Calu3 (cell line): ENCODE measurements around the gene OR3A2. TPM values are rescaled to one million over a fixed set of nuclear protein-coding genes. Genes with fewer than 3 reads are reported as not detected.
"Not testable (repeated sequence)": the region's sequence is repeated elsewhere in the genome, so short reads cannot be mapped to it uniquely, and the experiment has no call there.

Experiments used
- BruUV-seq: library from RNA; stranded (reverse); fragments of 400-500 nt; replicated peaks from 2 replicates; lab custom pipeline; 2021; lab: Mats Ljungman, UMichigan
- CTCF ChIA-PET: fragments of 300-600 bp; sonication (Branson Sonifier 250); formaldehyde crosslinking; loops from one replicate; lab custom pipeline; 2022; ENCODE audit warnings: antibody characterized with exemption; lab: Charles Lee
- DNase-seq: peaks from one replicate; pipeline ENCODE4 v3.0.0; 2022
- H3K27ac Mint-ChIP-seq: one replicate; pipeline ENCODE4 v1.8.0; 2022; ENCODE audit warnings: mixed read lengths; ENCODE audit not compliant: unreplicated experiment
- H3K27me3 Mint-ChIP-seq: one replicate; pipeline ENCODE4 v1.8.0; 2022; ENCODE audit warnings: mixed read lengths; ENCODE audit not compliant: unreplicated experiment
- H3K36me3 Mint-ChIP-seq: one replicate; pipeline ENCODE4 v1.8.0; 2022; ENCODE audit warnings: mild to moderate bottlenecking, moderate library complexity, mixed read lengths; ENCODE audit not compliant: insufficient read depth, unreplicated experiment
- H3K4me1 Mint-ChIP-seq: one replicate; pipeline ENCODE4 v1.8.0; 2022; ENCODE audit warnings: mild to moderate bottlenecking, low read depth, mixed read lengths; ENCODE audit not compliant: unreplicated experiment
- H3K4me3 Mint-ChIP-seq: one replicate; pipeline ENCODE4 v1.8.0; 2022; ENCODE audit warnings: mild to moderate bottlenecking, low read depth, moderate library complexity, mixed read lengths; ENCODE audit not compliant: unreplicated experiment
- H3K9me3 Mint-ChIP-seq: one replicate; pipeline ENCODE4 v1.8.0; 2022; ENCODE audit warnings: low read depth, mixed read lengths; ENCODE audit not compliant: unreplicated experiment
- intact Hi-C: fragments of 100-400 bp; cut with micrococcal nuclease; formaldehyde crosslinking; loops from one replicate; pipeline ENCODE4 v1.10.0; 2022; ENCODE audit not compliant: unreplicated experiment
- total RNA-seq: library from RNA; stranded (reverse); gene quantifications from 2 replicates; pipeline ENCODE4 v1.2.3, GENCODE V29; 2022
- TF ChIP-seq, protein P1 (sequence below): fragments of 200-600 bp; IDR thresholded peaks from one replicate; pipeline ENCODE4 v1.8.0; 2022; ENCODE audit warnings: antibody characterized with exemption; ENCODE audit not compliant: unreplicated experiment

OR3A2 gene
- total RNA-seq, 1 experiment from 2014 or later: not detected

DNA sequence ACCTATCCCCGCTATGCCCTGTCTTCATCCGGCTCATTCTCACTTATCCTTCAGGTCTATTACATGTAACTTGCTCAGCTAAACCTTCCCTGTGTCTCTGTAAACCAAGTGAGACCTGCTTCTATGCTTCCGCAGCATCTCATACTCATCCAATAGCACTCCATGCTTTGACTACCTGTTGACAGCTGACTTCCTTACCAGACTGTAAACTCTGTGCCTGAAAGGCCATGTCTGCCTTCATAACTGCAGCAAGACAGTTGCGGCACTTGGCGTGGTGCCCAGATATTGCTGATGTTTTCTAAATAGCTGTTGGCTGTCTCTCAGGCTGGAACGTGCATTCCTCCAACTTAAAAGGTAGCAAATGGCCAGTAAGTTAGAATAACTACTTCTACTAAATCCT lies 13.9 kb upstream of the OR3A2 start:
- peaks cover 47% of the 10 kb centered on the region for H3K27me3 Mint-ChIP-seq
- no peak overlapping the region for H3K27ac Mint-ChIP-seq
- no peak for DNase-seq
- H3K36me3 Mint-ChIP-seq: no peaks in the 10 kb centered on the region
- BruUV-seq: no TSS peak
- intact Hi-C loops: no loop called here
- no peak overlapping the region for H3K4me3 Mint-ChIP-seq
- CTCF ChIA-PET: no interaction called here
- no peaks in the 10 kb centered on the region for H3K4me1 Mint-ChIP-seq
- H3K9me3 Mint-ChIP-seq: peaks cover 3% of the 10 kb centered on the region
- TF ChIP-seq, protein P1, sequence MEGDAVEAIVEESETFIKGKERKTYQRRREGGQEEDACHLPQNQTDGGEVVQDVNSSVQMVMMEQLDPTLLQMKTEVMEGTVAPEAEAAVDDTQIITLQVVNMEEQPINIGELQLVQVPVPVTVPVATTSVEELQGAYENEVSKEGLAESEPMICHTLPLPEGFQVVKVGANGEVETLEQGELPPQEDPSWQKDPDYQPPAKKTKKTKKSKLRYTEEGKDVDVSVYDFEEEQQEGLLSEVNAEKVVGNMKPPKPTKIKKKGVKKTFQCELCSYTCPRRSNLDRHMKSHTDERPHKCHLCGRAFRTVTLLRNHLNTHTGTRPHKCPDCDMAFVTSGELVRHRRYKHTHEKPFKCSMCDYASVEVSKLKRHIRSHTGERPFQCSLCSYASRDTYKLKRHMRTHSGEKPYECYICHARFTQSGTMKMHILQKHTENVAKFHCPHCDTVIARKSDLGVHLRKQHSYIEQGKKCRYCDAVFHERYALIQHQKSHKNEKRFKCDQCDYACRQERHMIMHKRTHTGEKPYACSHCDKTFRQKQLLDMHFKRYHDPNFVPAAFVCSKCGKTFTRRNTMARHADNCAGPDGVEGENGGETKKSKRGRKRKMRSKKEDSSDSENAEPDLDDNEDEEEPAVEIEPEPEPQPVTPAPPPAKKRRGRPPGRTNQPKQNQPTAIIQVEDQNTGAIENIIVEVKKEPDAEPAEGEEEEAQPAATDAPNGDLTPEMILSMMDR: no peak

DNA sequence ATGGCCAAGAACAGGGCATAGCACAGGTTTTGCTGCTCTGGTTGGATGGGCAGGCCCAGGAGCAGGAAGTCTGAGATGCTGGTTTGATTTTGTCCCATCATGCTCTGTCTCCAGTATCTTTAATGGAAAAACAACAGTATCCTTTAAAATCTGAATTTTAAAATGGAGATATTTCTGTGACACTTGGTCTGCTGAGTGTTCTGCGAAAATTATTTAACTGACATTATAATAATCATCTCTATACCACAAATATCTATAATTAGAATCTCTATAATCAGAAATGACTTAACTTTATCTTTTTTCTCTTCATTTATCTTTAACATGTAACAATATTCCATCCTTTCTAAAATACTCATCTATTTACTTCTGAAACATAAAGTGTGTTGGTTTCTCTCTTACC lies 12.2 kb upstream of the OR3A2 start, which contains the start of gene OR1E1:
TSS of gene OR1E1 (minus strand) at position 101 of the 400 bp plus-strand sequence. CDS start at position 101, 0 bp downstream.
- peaks cover 3% of the 10 kb centered on the region for H3K9me3 Mint-ChIP-seq

DNA sequence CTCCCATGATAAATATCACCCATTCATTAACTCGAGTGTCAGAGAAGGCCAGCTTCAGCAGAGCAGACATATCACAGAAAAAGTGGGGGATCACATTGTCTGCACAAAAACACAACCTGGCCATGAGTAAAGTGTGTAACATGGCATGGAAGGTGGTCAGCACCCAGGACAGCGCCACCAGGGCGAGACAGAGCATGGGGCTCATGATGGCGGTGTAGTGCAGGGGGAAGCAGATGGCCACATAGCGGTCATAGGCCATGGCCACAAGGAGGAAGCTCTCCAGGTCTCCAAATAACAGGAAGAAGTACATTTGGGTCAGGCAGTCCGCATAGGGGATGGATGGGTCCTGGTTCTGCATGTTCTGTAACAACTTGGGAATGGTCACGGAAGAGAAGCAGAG lies 11.7 kb upstream of the OR3A2 start:
- H3K36me3 Mint-ChIP-seq, H3K27ac Mint-ChIP-seq, H3K4me1 Mint-ChIP-seq, H3K4me3 Mint-ChIP-seq, H3K9me3 Mint-ChIP-seq, BruUV-seq, DNase-seq, CTCF ChIA-PET, intact Hi-C loops: not testable (repeated sequence)
- peaks cover 47% of the 10 kb centered on the region for H3K27me3 Mint-ChIP-seq

More for the DNA sequence above, 12.2 kb upstream of the OR3A2 start, which contains the start of gene OR1E1:
- intact Hi-C loops: no loop called here
- no TSS peak for BruUV-seq
- H3K27ac Mint-ChIP-seq: no peak within 1 kb of the TSS
- no peak for DNase-seq
- no peaks in the 10 kb centered on the region for H3K36me3 Mint-ChIP-seq
- peaks cover 47% of the 10 kb centered on the region for H3K27me3 Mint-ChIP-seq
- H3K4me1 Mint-ChIP-seq: no peaks in the 10 kb centered on the region
- TF ChIP-seq, protein P1: no peak
- CTCF ChIA-PET: no interaction called here
- H3K4me3 Mint-ChIP-seq: no peak within 1 kb of the TSS

DNA sequence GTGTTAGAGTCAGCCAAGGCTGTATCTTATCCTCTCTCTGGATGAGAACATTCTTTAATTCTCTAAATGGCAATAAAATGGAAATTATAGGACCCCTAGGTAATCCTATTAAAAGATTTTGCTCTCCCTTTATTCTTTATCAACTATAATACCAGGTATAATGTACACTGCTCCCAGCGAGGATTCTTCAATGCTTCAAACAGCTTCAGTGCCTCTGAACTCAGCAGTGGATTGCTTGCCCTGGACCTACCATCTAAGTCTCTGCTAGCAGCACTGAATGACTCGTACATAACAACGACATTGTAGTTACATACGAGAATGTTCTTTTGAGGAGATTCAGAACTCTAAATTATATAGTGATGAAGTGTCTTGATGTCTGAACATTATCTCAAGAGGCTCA lies 3.7 kb upstream of the OR3A2 start:
- Mint-ChIP-seq H3K9me3 (peaks cover 6% of the 10 kb centered on the region), H3K27ac (no peak overlapping the region), H3K36me3 (no peaks in the 10 kb centered on the region), H3K4me1 (no peaks in the 10 kb centered on the region), H3K4me3 (no peak overlapping the region), H3K27me3 (no peaks in the 10 kb centered on the region)
- BruUV-seq: no TSS peak
- intact Hi-C loops: no loop called here
- TF ChIP-seq, protein P1: no peak
- CTCF ChIA-PET: no interaction called here
- no peak for DNase-seq

DNA sequence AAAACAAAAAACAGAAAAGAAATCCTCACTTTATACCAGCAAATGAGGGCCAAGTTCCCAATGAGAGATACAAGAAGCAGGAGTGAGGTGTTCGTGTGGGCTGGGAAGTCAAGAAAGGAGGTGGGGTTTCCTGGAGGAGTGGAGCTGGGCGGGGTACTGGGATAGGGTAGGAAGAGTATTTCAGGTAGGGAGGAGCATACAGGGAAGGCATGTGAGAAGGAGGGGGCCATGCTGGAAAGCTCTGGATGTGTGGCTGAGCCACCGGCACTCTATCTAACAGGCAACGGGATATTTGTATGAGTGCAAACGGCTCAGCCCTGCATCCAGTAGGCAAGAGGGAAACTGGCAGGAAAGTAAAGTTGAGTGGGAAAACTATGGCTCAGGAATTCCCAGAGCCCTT lies 4.2 kb downstream of the OR3A2 start:
- DNase-seq: no peak
- no peak overlapping the region for H3K4me3 Mint-ChIP-seq
- CTCF ChIA-PET: no interaction called here
- peaks cover 64% of the 10 kb centered on the region for H3K27me3 Mint-ChIP-seq
- intact Hi-C loops: no loop called here
- H3K27ac Mint-ChIP-seq: no peak overlapping the region
- H3K9me3 Mint-ChIP-seq: no peaks in the 10 kb centered on the region
- no peaks in the 10 kb centered on the region for H3K4me1 Mint-ChIP-seq
- no TSS peak for BruUV-seq
- TF ChIP-seq, protein P1: no peak
- no peaks in the 10 kb centered on the region for H3K36me3 Mint-ChIP-seq
